ENCODE measurements around the gene POLG2. TPM values are rescaled to one million over a fixed set of nuclear protein-coding genes. Genes with fewer than 3 reads are reported as not detected.

Gene POLG2
- total and polyA plus RNA-seq, 2 donors (not counting 3 experiments of a cell fraction or from before 2014, with no cell fraction given), result 6.5 to 18.6 TPM

GRCh38 chr17:64508683-64509082 lies 11.8 kb upstream of the POLG2 start:
- dilution Hi-C loops (cut with MboI; ENCODE audit: extremely low pct_ligation_motif_present, low sequenced_read_pairs), result no loop called here
- POLR2A ChIA-PET, result no interaction called here
- no peaks in the 10 kb centered on the region for H3K27me3 ChIP-seq (ENCODE audit: control insufficient read depth in 2 of 2, insufficient read depth in 2 of 2, low read length in 2 of 2)
- peaks cover 55% of the 10 kb centered on the region for H3K79me2 ChIP-seq (ENCODE audit: control insufficient read depth, insufficient read depth, low read length)
- H3K27ac ChIP-seq (ENCODE audit: insufficient read depth, low read depth, low read length), result no peak overlapping the region
- peaks cover 9 to 20% of the 10 kb centered on the region in 2 experiments for H3K36me3 ChIP-seq (ENCODE audit: control insufficient read depth in 2 of 2, extremely low read depth in 1 of 2, insufficient read depth in 2 of 2, low read length in 2 of 2)
- peak overlapping the region; percentile 98 for H3K4me2 ChIP-seq (ENCODE audit: insufficient read depth, low read length)
- CTCF ChIA-PET, result no interaction called here
- H2AFZ ChIP-seq (ENCODE audit: low read depth, low read length), result no peak overlapping the region
- H3K9ac ChIP-seq (replicated peaks; ENCODE audit: extremely low read depth, insufficient read depth, low read length), result peak overlapping the region; percentile 7
- H3K4me3 ChIP-seq (replicated peaks in 1 of 3; ENCODE audit: insufficient read depth in 1 of 3, low read depth in 1 of 3, low read length in 3 of 3), result no peak overlapping the region
- no peaks in the 10 kb centered on the region for H3K9me1 ChIP-seq (replicated peaks; ENCODE audit: control insufficient read depth, extremely low read depth, insufficient read depth, low read length)
- DNase-seq (ENCODE audit: low read depth, low spot score) (no peak), FAIRE-seq (no peak)
- peaks cover 18% of the 10 kb centered on the region for H3K4me1 ChIP-seq (ENCODE audit: control insufficient read depth, extremely low read depth, insufficient read depth, low read length)
- H4K20me1 ChIP-seq (replicated peaks; ENCODE audit: control insufficient read depth, extremely low read depth, insufficient read depth, low read length), result peaks cover 12% of the 10 kb centered on the region
- intact Hi-C loops (cut with micrococcal nuclease), result loop anchor here (5.0 to 10.0 kb wide), 2 partner anchors 139 to 236 kb away; no protein-coding TSS in a partner anchor
- no TSS peak for BruUV-seq (replicated peaks)
- H3K9me3 ChIP-seq (replicated peaks; ENCODE audit: control insufficient read depth, insufficient read depth, low read length), result no peaks in the 10 kb centered on the region
- TF ChIP-seq MAX (IDR thresholded peaks at IDR 0.05; ENCODE audit: insufficient read depth, insufficient read length) (no peak), CTCF (IDR thresholded peaks at IDR 0.05; ENCODE audit: extremely low read depth in 1 of 2, insufficient read depth in 1 of 2, low read depth in 1 of 2, low read length in 2 of 2) (no peak), POLR2AphosphoS5 (IDR thresholded peaks at IDR 0.05; ENCODE audit: insufficient read depth, low read depth, low read length) (no peak), POLR2A (IDR thresholded peaks at IDR 0.05; ENCODE audit: low read depth, low read length) (no peak), EZH2 (IDR thresholded peaks at IDR 0.05; ENCODE audit: borderline replicate concordance, low read depth, low read length, severe bottlenecking) (no peak), MYC (IDR thresholded peaks at IDR 0.05; ENCODE audit: low read depth, low read length) (no peak), JUN (IDR thresholded peaks at IDR 0.05; ENCODE audit: borderline replicate concordance, insufficient read depth, insufficient read length, low read depth) (no peak), FOS (IDR thresholded peaks at IDR 0.05; ENCODE audit: borderline replicate concordance, insufficient read depth, low read length) (no peak), GATA2 (IDR thresholded peaks at IDR 0.05; ENCODE audit: insufficient read depth, insufficient read length, low read depth, low read length) (no peak)

Measured in endothelial cell of umbilical vein (primary cell).